D721Med (cell line): ENCODE results near the gene SLC22A31.

Source experiments
- DNase-seq: peaks from one replicate; pipeline ENCODE4 v3.0.0; 2011; ENCODE audit warnings: low spot score; ENCODE audit not compliant: insufficient read length
- FAIRE-seq: peaks from 2 replicates; lab custom pipeline; 2011; peaks lifted over from hg19 to GRCh38; lab: Jason Lieb, UNC
- TF ChIP-seq, protein P1 (sequence below): IDR thresholded peaks from 2 replicates; pipeline ENCODE4 v1.5.1; 2012; ENCODE audit warnings: mild to moderate bottlenecking, control low read depth; ENCODE audit not compliant: insufficient read depth; ENCODE audit errors: missing control alignments

Gene SLC22A31

DNA sequence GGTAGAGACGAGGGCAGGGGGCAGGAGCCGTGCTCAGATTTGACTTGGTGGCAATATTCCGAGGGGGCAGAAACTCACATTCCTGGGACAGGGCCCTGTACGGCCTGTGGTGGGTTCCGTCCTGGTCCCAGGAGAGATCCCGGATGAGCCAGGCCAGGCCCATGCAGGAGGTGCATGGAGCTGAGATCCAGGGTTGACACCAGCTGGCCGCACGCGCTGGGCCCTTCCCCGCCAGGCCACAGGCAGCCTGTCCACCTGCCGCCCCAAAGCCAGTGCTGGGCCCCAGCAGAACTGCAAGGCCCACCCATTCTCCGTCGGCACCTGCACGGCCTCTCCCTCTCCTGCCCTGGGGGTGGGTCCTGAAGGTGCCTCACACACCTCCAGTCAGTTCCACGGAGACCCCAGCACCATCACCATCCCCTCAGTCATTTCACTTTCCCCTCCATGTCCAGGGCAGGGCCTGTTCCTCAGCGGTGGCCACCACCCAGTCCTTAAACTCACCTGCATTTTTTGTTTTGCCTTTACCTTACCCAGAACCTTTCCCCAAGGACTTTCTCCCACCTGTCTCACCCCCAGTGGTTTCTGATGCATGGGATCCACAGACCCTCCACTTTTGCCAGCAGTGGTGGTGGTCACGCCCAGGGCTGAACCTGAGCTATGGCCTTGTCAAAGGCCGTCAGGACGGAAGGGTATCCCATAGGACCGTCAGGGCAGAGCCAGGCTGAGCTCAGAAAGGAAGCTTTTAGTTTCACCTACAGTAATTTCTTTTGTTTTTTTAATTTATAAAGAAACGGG lies 53.9 kb downstream of the SLC22A31 start:
- TF ChIP-seq, protein P1, sequence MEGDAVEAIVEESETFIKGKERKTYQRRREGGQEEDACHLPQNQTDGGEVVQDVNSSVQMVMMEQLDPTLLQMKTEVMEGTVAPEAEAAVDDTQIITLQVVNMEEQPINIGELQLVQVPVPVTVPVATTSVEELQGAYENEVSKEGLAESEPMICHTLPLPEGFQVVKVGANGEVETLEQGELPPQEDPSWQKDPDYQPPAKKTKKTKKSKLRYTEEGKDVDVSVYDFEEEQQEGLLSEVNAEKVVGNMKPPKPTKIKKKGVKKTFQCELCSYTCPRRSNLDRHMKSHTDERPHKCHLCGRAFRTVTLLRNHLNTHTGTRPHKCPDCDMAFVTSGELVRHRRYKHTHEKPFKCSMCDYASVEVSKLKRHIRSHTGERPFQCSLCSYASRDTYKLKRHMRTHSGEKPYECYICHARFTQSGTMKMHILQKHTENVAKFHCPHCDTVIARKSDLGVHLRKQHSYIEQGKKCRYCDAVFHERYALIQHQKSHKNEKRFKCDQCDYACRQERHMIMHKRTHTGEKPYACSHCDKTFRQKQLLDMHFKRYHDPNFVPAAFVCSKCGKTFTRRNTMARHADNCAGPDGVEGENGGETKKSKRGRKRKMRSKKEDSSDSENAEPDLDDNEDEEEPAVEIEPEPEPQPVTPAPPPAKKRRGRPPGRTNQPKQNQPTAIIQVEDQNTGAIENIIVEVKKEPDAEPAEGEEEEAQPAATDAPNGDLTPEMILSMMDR = no peak
- FAIRE-seq (no peak), DNase-seq (no peak)
